ENCODE measurements around the gene KLF6.

The KLF6 gene

GRCh38 chr10:3811291-3811870 lies 26.4 kb upstream of the KLF6 start:
- DNase-seq (ENCODE audit: low spot score): no peak

GRCh38 chr10:3808689-3809199 lies 23.7 kb upstream of the KLF6 start:
- no peak for DNase-seq (ENCODE audit: low spot score)

DNA sequence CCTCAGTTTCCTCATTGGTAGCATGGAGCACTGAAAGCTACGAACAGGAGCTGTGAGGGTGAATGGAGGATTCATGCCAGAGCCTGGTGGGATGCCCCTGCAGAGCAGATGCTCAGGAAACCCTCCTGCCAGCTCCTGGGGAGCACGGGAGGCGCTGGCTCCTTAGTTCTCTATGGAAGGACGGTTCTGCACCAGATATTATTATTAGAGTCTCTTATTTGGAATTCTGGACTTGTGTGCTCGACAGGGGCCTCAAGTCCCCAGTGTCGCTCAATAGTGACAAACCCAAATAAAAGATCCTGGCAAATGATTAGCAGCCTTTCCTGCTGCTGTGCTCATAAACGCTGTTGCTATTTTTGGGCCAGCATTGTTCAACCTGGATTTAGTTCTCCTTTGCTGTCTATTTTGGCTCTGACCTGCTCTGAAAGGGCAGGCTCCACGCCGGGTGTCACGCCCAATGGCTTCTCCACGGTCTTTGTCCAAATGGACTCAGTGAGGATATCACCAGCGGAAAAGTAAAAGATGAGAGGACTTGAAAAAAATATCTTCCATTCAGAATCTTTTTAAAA lies 23.0 kb upstream of the KLF6 start:
- DNase-seq (ENCODE audit: low spot score): no peak

GRCh38 chr10:3807211-3807927 lies 22.4 kb upstream of the KLF6 start:
- DNase-seq (ENCODE audit: low spot score): no peak

DNA sequence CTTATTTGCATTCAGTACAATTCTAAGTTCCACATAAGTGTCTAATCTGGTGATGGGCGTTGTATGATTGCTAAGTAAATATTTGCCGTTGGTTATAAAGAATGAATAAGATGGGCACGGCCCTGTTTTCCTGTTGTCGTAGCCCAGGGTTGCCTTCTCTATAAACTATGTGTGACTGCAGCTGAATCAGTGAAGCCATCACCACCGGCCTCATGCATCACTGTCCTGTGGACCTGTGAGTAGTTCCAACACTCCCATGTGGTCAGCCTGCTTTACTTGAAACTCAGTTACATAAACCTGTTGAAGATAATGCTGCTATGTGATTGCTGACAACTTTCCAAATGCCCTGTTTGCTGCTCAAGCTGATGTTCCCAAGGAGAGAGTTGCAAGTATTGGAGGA lies 21.6 kb upstream of the KLF6 start:
- no peak for DNase-seq (ENCODE audit: low spot score)

GRCh38 chr10:3805791-3806461 lies 20.9 kb upstream of the KLF6 start:
- DNase-seq (ENCODE audit: low spot score): no peak

GRCh38 chr10:3805201-3805790 lies 20.3 kb upstream of the KLF6 start:
- no peak for DNase-seq (ENCODE audit: low spot score)

- DNase-seq (ENCODE audit: low spot score): no peak
Measured at GRCh38 chr10:3803927-3804741, 19.1 kb upstream of the KLF6 start.

- no peak for DNase-seq (ENCODE audit: low spot score)
Measured at GRCh38 chr10:3803295-3803926, 18.4 kb upstream of the KLF6 start.

GRCh38 chr10:3802526-3803265 lies 17.7 kb upstream of the KLF6 start:
- DNase-seq (ENCODE audit: low spot score): no peak

DNA sequence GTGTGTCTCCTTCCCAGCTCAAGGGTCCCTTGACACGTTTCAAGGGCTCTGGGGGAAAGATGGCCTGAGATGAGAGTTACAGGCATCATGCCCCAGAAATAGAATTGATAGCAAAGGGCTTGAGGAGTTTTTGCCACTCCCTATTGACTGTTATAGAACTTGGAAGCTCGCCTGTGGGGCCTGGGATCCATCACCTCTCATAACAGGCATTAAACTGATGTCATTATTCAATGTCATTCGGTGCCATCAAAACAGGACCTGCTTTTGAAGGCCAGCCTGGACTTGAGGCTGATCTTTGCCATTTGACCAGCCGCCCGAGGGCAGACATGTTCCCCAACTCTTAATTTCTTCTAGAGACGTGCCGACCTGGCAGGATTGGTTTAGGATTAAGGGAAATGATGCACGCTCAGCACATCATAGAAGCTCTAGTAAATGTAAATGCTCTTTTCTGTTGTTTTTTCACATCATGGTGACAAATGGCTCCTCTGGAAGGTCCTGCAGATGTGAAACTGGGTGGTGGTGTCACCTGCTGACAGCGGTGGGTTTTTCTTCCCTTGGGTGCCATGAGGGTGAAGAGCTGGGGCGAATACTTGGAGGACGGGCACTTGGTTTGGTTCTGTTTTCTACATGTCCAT lies 16.7 kb upstream of the KLF6 start:
- no peak for DNase-seq (ENCODE audit: low spot score)

DNA sequence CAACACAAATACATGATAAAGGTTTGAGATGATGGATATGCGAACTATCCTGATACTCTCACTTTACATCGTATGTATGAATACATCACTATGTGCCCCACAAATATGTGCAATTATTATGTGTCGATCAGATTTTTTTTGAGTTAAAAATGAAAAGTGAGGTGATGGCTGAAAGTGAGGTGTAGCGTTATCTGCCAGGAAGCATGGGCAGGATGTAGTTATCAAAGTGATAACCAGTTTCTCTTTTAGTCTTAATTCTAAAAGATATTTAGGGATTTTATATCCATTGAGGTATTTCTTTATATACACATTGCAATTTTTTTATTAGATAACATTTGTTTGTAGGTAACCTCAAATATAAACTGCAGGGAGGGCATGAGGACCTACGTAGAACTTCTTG lies 15.6 kb upstream of the KLF6 start:
- no peak for DNase-seq (ENCODE audit: low spot score)

GRCh38 chr10:3797750-3798149 lies 12.7 kb upstream of the KLF6 start:
- DNase-seq (ENCODE audit: low spot score): no peak

DNA sequence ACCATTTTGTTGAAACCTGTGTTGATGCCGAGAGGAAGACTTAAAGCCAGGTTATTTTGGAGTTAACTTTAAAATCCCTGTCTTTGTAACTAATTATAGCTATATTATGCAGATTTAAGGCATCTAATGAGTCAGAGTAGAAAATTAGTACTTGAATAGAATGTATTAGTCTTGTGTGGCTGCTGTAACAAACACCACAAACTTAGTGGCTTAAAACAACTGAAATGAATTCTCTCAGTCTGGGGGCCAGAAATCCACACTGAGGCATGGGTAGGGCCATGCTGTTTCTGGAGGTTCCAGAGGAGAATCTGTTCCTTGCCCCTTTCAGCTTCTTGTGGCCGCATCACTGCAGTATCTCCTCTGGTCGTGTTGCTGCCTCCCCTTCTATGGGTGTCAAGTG lies 8.5 kb upstream of the KLF6 start:
- DNase-seq (ENCODE audit: low spot score): no peak

GRCh38 chr10:3792710-3793219 lies 7.8 kb upstream of the KLF6 start:
- no peak for DNase-seq (ENCODE audit: low spot score)

DNA sequence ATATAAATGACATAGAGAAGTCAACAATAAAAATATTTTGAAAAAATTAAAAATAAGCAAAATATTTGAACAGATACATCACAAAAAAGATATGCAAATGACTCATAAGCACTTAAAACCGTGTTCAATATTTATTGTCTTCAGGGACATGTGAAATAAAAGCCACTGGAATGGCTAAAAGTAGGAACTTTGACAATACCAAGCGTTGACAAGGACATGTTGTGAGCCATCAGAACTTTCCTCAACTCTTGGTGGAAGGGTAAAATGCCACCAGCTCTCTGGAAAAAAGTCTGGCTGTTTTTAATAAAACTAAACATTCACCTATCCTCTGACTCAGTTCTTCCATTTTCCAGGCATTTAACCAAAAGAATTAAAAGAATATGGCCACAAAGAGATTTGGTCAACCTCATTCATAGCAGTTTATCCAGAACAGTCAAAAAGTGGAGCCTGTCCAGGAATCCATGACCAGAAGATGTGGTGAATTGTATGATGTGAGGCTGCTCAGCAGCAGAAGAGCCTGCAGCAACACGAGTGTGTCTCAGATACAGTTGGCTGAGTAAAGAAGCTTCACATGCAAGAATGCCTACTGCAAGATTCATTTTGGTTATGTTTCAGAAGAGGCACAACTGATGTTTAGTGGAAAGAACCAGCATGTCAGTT lies 7.1 kb upstream of the KLF6 start:
- DNase-seq (ENCODE audit: low spot score): no peak

DNA sequence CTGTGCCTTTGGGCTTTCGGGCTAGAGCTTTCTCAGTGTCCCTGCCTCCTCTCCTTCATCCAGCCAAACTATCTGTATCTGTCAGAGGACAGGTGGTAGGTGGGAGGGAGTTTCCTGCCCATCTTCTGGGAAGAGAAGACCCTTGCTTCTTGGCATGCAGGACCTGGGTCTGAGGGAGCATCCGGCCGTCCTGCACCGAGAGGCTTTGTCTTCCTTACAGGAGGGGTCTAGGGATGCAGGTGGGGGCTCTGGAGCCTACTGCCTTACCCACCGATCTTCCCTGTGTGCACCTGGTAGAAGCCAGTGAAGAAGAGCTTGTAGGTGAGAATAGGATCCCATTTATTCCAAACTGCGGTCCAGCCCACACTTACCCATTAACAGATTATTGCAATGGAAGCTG lies 5.8 kb upstream of the KLF6 start:
- DNase-seq (ENCODE audit: low spot score): no peak

DNA sequence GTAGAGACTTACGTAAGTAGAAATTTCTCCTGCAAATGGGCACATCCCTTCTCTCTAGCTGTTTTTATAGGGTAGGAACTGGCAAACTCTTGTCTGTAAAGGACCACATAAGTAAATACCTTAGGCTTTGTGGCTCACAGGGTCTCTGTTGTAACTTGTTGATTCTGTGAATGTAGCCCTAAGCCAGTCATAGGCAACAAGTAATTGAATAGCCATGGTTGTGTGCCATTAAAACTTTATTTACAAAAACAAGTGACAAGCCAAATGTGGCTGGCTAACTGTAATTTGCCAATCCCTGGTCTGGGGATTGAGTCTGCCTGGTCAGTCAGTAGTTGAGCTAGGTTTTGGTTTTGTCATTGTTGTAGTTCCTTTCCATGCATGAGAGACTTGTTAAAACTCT lies 5.3 kb upstream of the KLF6 start:
- DNase-seq (ENCODE audit: low spot score): no peak

- no peak for DNase-seq (ENCODE audit: low spot score)
Measured at GRCh38 chr10:3789621-3790020, 4.6 kb upstream of the KLF6 start.
